A549 (cell line): ENCODE results near the gene KIF16B. TPM values are rescaled to one million over a fixed set of nuclear protein-coding genes. Genes with fewer than 3 reads are reported as not detected.

Experiments
- ATAC-seq, 2 experiments: fragments of 200-7000 bp in 1 of 2; fragments of >200 bp in 1 of 2; cut with Nextera tagmentation in 1 of 2; cut with Tn5 transposase in 1 of 2; 3 replicates each; pipeline versions ENCODE4 v1.8.0 to v1.9.1; 2018 to 2020; ENCODE audit warnings: mild to moderate bottlenecking in 1 of 2, moderate library complexity in 1 of 2
- CTCF ChIA-PET: fragments of 300-600 bp; sonication (Branson Sonifier 250); formaldehyde crosslinking; extraction: SDS; loops from one replicate; lab custom pipeline; 2021; ENCODE audit warnings: antibody characterized with exemption, inconsistent platforms; lab: Yijun Ruan, JAX
- POLR2A ChIA-PET: fragments of 350-600 bp; formaldehyde crosslinking; extraction: SDS; loops from one replicate; lab custom pipeline; 2021; ENCODE audit warnings: antibody characterized with exemption, inconsistent platforms; lab: Yijun Ruan, JAX
- DNase-seq, 2 experiments: peaks; one replicate each; pipeline versions ENCODE4 v3.0.0 to v3.0.0-alpha.2; 2011 to 2016; ENCODE audit warnings: low read depth in 1 of 2, low spot score in 1 of 2
- FAIRE-seq: peaks from 2 replicates; lab custom pipeline; 2011; peaks lifted over from hg19 to GRCh38; lab: Jason Lieb, UNC
- H3K27ac ChIP-seq, 2 experiments: fragments of >200 bp; sonication (Bioruptor Twin); formaldehyde crosslinking; 3 replicates each; pipeline ENCODE4 v1.5.1; 2016 to 2017
- H3K4me1 ChIP-seq: fragments of >200 bp; sonication (Bioruptor Twin); formaldehyde crosslinking; 3 replicates; pipeline ENCODE4 v1.6.1; 2016
- H3K4me2 ChIP-seq: fragments of >200 bp; sonication (Bioruptor Twin); formaldehyde crosslinking; 3 replicates; pipeline ENCODE4 v1.6.1; 2016
- H3K4me3 ChIP-seq: fragments of >200 bp; sonication (Bioruptor Twin); formaldehyde crosslinking; 3 replicates; pipeline ENCODE4 v1.5.1; 2016
- H3K9me3 ChIP-seq: fragments of >200 bp; sonication (Bioruptor Twin); formaldehyde crosslinking; 3 replicates; pipeline ENCODE4 v1.6.1; 2016
- CBX8 ChIP-seq: fragments of 200-600 bp; sonication (generic); IDR thresholded peaks from 2 replicates; pipeline ENCODE4 v1.6.1; 2016
- FOSB ChIP-seq: fragments of 250-450 bp; sonication (Bioruptor Pico); IDR thresholded peaks from 2 replicates; pipeline ENCODE4 v1.5.0; 2020; ENCODE audit warnings: mild to moderate bottlenecking, moderate library complexity
- FOSL2 ChIP-seq, 2 experiments: fragments of 450-650 bp in 1 of 2; fragments of >200 bp in 1 of 2; sonication (Bioruptor Twin) in 1 of 2; formaldehyde crosslinking; IDR thresholded peaks; 2 replicates each; pipeline versions ENCODE4 v1.5.0 to v1.6.1; 2016 to 2020; ENCODE audit warnings: mild to moderate bottlenecking in 1 of 2, moderate library complexity in 1 of 2
- FOXS1 ChIP-seq: fragments of 250-450 bp; sonication (Bioruptor Pico); IDR thresholded peaks from 2 replicates; pipeline ENCODE4 v1.5.0; 2020; ENCODE audit warnings: mild to moderate bottlenecking, moderate library complexity
- HES2 ChIP-seq: fragments of >200 bp; sonication (Bioruptor Twin); formaldehyde crosslinking; IDR thresholded peaks from 2 replicates; pipeline ENCODE4 v1.6.1; 2016
- HEYL ChIP-seq: fragments of 250-450 bp; sonication (Bioruptor Pico); IDR thresholded peaks from 2 replicates; pipeline ENCODE4 v1.8.0; 2021; ENCODE audit warnings: mild to moderate bottlenecking, moderate library complexity
- HMGXB4 ChIP-seq: fragments of 250-450 bp; sonication (Bioruptor Pico); IDR thresholded peaks from 2 replicates; pipeline ENCODE4 v1.5.0; 2021; ENCODE audit warnings: mild to moderate bottlenecking, moderate library complexity, borderline replicate concordance
- HOXA7 ChIP-seq: fragments of 250-450 bp; sonication (Bioruptor Pico); IDR thresholded peaks from 2 replicates; pipeline ENCODE4 v1.5.0; 2020; ENCODE audit warnings: mild to moderate bottlenecking, moderate library complexity
- HOXB13 ChIP-seq: fragments of 250-450 bp; sonication (Bioruptor Pico); IDR thresholded peaks from 2 replicates; pipeline ENCODE4 v1.5.0; 2020; ENCODE audit warnings: low read depth, mild to moderate bottlenecking, moderate library complexity
- KDM1A ChIP-seq: fragments of 200-600 bp; sonication (generic); IDR thresholded peaks from 2 replicates; pipeline ENCODE4 v1.6.1; 2016; ENCODE audit warnings: low read depth, mild to moderate bottlenecking
- KDM5A ChIP-seq: fragments of 200-600 bp; sonication (generic); IDR thresholded peaks from 2 replicates; pipeline ENCODE4 v1.6.1; 2016; ENCODE audit warnings: antibody characterized with exemption, mild to moderate bottlenecking
- MAFK ChIP-seq: fragments of 450-650 bp; IDR thresholded peaks from 2 replicates; pipeline ENCODE4 v1.6.1; 2014; ENCODE audit not compliant: partially characterized antibody
- MYC ChIP-seq: IDR thresholded peaks from 2 replicates; pipeline ENCODE4 v1.6.1; 2012; ENCODE audit warnings: mild to moderate bottlenecking, inconsistent platforms, low read length, improper control_type of control experiment, borderline replicate concordance
- NFE2L2 ChIP-seq: fragments of 150-350 bp; conservative IDR thresholded peaks from 2 replicates; pipeline ENCODE4 v1.6.1; 2014; ENCODE audit warnings: low read length
- RCOR1 ChIP-seq: fragments of 150-350 bp; IDR thresholded peaks from 2 replicates; pipeline ENCODE4 v1.6.1; 2014; ENCODE audit warnings: antibody characterized with exemption, low read length, low read depth
- REST ChIP-seq: fragments of 200-600 bp; sonication (generic); IDR thresholded peaks from 2 replicates; pipeline ENCODE4 v1.6.1; 2016; ENCODE audit warnings: antibody characterized with exemption, mild to moderate bottlenecking, moderate library complexity
- RFX5 ChIP-seq: fragments of 450-650 bp; IDR thresholded peaks from 2 replicates; pipeline ENCODE4 v1.7.1; 2014; ENCODE audit warnings: antibody characterized with exemption, mild to moderate bottlenecking, moderate library complexity
- RNF2 ChIP-seq: fragments of 200-600 bp; sonication (generic); IDR thresholded peaks from 2 replicates; pipeline ENCODE4 v1.6.1; 2016; ENCODE audit warnings: low read depth, mild to moderate bottlenecking, antibody characterized with exemption, moderate library complexity, borderline replicate concordance
- TFCP2L1 ChIP-seq: fragments of 250-450 bp; sonication (Bioruptor Pico); IDR thresholded peaks from 2 replicates; pipeline ENCODE4 v1.5.0; 2021; ENCODE audit warnings: mild to moderate bottlenecking
- ZNF302 ChIP-seq: fragments of 250-450 bp; sonication (Bioruptor Pico); IDR thresholded peaks from 2 replicates; pipeline ENCODE4 v1.9.0; 2021; ENCODE audit warnings: inconsistent platforms, mild to moderate bottlenecking, moderate library complexity
- WGBS: methylation state at CpG from one replicate; pipeline ENCODE4 v1.1.6; 2017; ENCODE audit errors: missing lambda C conversion rate; 5-methylcytosine and 5-hydroxymethylcytosine counted together
- polyA plus RNA-seq, 4 experiments: library from polyadenylated mRNA; depleted of rRNA in 3 of 4; stranded (reverse); fragments of >200 nt; fragmentation: RNase III in 1 of 4; extraction: RNeasy Plus Mini Kit Qiagen cat#74134 plus additional on column Dnase treatment in 1 of 4; gene quantifications; 2 replicates in 3 of 4; 3 replicates in 1 of 4; pipeline ENCODE4 v1.2.3, GENCODE V29; 2011 to 2017
- TF ChIP-seq, protein P1 (sequence below): fragments of >200 bp; sonication (Bioruptor Twin); formaldehyde crosslinking; IDR thresholded peaks from 3 replicates; pipeline ENCODE4 v1.5.1; 2016

KIF16B gene
- polyA plus RNA-seq, 2 of the 4 experiments (the other 2 are of a cell fraction): 14.1 to 23.3 TPM

DNA sequence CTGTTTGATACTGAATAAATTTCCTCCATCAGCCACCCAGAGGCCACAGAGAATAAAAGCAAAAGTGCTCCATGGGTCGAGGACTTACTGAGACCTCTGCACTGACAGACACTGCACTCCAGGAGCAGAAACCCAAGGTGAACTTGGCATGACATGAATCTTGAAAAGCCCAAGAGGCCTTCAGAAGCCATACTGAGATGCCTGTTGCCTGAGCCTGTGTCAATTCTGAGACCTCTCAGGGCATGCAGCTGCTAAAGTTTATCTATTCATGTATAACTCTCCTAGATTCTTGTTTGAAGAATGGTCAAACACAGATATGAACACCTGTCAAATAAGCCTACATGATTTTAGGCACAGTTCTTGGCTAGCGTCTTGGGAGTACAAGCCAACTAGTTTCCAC is 145.7 kb downstream of the KIF16B start (continued):
- TF ChIP-seq RCOR1 (no peak), FOSL2 (IDR thresholded peaks at IDR 0.05) (no peak), FOSL2 (CRISPR knock-in tag; IDR thresholded peaks at IDR 0.05) (no peak), HOXB13 (CRISPR knock-in tag) (no peak)

DNA sequence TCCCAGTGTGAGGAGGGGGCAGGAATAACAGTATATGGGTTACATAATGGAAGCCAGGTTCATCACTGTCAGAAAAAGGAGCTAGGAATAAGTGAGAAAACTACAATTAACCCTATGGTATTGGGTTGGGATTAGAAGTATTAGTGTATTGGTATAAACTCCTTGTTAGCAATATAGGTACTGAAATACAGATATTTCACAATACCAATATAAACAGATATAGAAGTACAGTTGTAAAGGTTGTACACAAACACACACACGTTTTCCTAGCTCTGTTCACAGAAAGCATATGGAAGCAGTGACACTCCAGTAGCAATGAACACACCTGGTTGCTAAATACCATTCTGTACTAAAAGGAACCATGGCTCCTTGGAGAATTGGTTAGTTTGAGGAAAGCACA is 148.5 kb downstream of the KIF16B start:
- POLR2A ChIA-PET: no interaction called here
- ATAC-seq: no peak
- H3K4me3 ChIP-seq: no peak overlapping the region
- no peak overlapping the region for H3K27ac ChIP-seq
- TF ChIP-seq TFCP2L1 (no peak), KDM5A (no peak), RFX5 (no peak), NFE2L2 (no peak), HOXA7 (CRISPR knock-in tag) (no peak), REST (no peak), FOSL2 (IDR thresholded peaks at IDR 0.05) (no peak), FOSL2 (CRISPR knock-in tag; IDR thresholded peaks at IDR 0.05) (no peak), KDM1A (no peak), FOXS1 (CRISPR knock-in tag) (no peak), HOXB13 (CRISPR knock-in tag) (no peak), HES2 (no peak), RNF2 (no peak)
- TF ChIP-seq, protein P1, sequence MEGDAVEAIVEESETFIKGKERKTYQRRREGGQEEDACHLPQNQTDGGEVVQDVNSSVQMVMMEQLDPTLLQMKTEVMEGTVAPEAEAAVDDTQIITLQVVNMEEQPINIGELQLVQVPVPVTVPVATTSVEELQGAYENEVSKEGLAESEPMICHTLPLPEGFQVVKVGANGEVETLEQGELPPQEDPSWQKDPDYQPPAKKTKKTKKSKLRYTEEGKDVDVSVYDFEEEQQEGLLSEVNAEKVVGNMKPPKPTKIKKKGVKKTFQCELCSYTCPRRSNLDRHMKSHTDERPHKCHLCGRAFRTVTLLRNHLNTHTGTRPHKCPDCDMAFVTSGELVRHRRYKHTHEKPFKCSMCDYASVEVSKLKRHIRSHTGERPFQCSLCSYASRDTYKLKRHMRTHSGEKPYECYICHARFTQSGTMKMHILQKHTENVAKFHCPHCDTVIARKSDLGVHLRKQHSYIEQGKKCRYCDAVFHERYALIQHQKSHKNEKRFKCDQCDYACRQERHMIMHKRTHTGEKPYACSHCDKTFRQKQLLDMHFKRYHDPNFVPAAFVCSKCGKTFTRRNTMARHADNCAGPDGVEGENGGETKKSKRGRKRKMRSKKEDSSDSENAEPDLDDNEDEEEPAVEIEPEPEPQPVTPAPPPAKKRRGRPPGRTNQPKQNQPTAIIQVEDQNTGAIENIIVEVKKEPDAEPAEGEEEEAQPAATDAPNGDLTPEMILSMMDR: no peak
- TF ChIP-seq, all 56 proteins: peak for 0
- Histone ChIP-seq H3K4me1 (no peaks in the 10 kb centered on the region), H3K9me3 (0 out of 3 replicates have a peak, but pooled peaks cover 2% of the 10 kb centered on the region), H3K4me2 (no peak overlapping the region)
- 24% methylated on average over 1 of the region's 1 CpG for WGBS
- DNase-seq (no peak), FAIRE-seq (peak; percentile 80)
- CTCF ChIA-PET: interaction anchor here (1.2 to 1.3 kb wide), 2 partner anchors 8 to 336 kb away, joined by 3 to 5 read pairs; no protein-coding TSS in a partner anchor

- TF ChIP-seq MYC (no peak), REST (no peak), CBX8 (no peak), ZNF302 (CRISPR knock-in tag) (no peak), FOSB (CRISPR knock-in tag) (no peak), HEYL (CRISPR knock-in tag) (no peak), MAFK (no peak), RNF2 (no peak), HMGXB4 (CRISPR knock-in tag) (no peak)
- no peak overlapping the region for H3K4me2 ChIP-seq
- FAIRE-seq: no peak
- no peak for ATAC-seq
- H3K27ac ChIP-seq: no peak overlapping the region
- H3K9me3 ChIP-seq: 0 out of 3 replicates have a peak, but pooled peaks cover 2% of the 10 kb centered on the region
- POLR2A ChIA-PET: no interaction called here
- DNase-seq: no peak
- no peak overlapping the region for H3K4me3 ChIP-seq
- CTCF ChIA-PET: interaction anchor here (1.2 to 1.3 kb wide), 2 partner anchors 9 to 338 kb away, joined by 3 to 5 read pairs; no protein-coding TSS in a partner anchor
- no peaks in the 10 kb centered on the region for H3K4me1 ChIP-seq
- 79% methylated on average over 4 of the region's 4 CpGs for whole genome bisulfite sequencing
These were observed 149.7 kb downstream of the KIF16B start for GRCh38 chr20:16423311-16424212.
